Stimulated activated CD8-positive, alpha-beta memory T cell treated with anti-CD3 and anti-CD28 coated beads, Interleukin-15, amount 100 ng/mL, for 48 hours (primary cell): ENCODE results near the gene TBXA2R.

Source experiments
- DNase-seq, 2 donors: peaks; one replicate each; pipeline ENCODE4 v3.0.0-alpha.2; 2020; ENCODE audit warnings: low read depth in 2 of 2

Gene TBXA2R

DNA sequence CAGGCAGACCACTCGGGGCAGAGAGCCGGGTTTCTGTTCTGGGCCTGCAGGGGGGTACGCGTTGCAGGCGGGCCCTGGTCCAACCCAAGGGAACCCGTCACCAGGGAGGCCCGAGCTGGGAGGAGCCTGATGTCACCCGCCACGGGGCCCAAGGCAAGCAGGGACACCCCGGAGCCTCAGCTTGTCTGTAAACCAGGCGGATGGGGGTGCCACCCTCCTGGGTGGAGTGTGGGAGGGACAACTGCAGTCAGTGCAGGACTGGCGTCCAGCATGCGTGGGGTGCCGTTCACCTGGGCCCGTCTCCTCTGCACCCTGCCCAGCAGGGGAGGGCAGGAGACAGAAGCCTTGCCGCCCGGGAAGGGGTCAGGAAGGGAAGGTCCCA, 12.9 kb upstream of the TBXA2R start:
- DNase-seq = no peak

DNA sequence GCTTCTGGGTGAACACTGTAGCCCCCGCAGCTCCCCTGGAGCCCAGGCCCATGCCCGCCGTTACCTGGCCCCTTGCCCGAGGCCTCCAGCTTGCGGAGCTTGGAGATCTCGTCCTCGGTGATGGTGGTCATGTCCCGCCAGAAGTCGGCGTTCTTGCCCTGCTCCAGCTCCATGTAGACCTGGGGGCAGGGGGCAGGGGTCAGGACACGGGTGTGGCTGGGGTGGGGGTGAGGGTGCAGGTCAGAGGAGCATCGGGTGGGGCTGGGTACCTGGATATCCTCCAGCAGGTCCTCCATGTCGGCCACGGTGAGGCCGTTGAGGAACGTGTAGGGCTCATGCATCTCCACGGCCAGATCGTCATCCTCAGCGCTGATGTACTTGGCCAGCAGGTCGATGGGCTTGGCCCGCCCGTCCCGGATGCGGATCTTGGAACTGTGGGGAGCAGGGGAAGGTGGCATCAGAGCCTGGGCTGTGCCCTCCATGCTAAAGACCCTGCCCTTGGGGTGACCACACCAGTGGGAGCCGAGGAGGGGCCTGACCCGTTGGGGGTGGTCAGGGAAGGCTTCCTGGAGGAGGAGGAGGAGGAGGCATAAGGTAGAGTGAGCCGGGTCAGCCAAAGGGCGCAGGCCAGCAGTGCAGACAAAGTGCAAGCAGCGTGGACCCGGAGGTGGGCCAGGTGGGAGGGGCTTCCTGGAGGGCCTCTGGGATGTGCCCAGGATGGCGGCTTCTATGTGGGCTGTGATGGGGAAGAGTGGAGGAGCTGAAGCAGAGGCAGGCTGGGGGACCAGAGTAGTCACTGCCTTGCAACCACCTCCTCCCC, 12.3 kb upstream of the TBXA2R start:
- DNase-seq = no peak

DNA sequence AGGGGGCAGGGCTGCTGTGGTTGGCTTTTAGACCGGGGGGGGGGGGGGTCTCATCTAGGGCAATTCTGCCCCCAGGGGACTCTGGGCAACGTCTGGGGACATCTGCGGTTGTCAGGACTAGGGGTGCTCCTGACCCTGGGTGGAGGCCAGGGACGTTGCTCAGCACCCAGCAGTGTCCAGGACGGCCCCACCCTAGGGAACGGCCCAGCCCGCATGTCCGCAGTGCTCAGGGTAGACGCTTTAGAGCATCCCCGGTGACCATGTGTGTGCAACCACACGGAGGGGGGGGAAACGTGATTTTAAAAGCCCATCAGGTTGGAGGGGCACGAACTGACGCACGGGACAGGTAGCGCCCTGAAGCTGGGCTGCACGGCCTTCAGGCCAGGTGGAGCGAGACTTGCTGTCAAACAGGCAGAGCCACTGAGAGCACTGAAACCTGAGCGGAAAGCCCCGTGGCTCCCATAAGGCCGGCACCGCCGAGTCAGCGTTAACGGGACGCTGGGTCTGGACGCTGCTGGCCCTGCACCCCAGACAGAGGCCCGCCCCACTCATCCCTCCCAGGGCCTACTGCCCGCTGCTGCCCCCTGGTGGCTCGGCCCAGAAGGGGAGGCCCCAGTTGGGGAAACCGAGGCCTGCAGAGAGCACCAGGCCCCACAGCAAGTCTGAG, 11.6 kb upstream of the TBXA2R start:
- DNase-seq = peak; percentile 21 to 27

DNA sequence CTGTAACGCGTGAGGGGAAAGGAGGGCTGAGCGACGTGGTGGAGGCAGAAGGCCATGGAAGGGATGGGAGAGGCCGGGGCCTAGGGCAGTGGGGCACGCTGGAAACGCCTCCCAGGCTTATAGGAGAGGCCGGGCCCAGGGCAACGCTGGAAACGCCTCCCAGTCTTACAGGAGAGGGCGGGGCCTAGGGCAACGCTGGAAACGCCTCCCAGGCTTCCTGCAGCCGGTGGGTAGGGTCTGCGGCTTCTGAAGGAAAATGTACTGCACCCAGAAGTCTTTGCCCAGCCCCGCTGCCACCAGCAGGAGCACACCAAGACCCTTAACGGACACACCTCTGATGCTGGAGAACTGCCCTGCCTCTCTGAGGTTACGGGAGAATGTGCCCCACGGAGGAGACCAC, 10.8 kb upstream of the TBXA2R start:
- no peak for DNase-seq

DNA sequence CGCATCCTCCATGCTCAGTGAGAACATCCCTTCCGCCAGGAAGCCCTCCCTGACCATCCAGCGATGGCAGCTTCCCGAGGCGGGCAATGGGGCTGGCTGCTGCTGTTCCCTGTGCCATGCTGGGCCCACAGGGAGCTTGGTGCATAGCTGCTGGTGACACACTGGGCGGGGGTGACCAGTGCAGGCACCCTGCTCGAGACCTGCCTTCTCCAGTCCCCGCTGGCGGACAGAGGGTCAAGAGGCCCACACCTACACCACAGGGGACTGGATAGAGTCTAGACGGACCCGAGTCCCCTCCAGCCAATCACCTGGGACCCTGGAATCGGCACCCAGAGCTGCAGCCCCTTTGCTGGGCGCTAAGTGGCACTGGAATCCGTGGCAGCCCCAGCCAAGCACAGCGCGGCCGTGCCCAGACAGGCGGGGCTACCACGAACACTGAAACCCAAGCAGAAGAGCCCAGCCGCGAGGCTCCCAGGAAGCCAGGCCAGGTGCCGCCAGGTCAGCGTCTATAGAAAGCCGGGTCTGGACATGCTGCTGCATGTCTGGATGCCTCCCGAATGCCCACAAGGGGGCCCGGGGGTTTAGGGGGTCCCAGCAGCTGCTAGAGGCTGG, 9.0 kb upstream of the TBXA2R start:
- DNase-seq = no peak

DNA sequence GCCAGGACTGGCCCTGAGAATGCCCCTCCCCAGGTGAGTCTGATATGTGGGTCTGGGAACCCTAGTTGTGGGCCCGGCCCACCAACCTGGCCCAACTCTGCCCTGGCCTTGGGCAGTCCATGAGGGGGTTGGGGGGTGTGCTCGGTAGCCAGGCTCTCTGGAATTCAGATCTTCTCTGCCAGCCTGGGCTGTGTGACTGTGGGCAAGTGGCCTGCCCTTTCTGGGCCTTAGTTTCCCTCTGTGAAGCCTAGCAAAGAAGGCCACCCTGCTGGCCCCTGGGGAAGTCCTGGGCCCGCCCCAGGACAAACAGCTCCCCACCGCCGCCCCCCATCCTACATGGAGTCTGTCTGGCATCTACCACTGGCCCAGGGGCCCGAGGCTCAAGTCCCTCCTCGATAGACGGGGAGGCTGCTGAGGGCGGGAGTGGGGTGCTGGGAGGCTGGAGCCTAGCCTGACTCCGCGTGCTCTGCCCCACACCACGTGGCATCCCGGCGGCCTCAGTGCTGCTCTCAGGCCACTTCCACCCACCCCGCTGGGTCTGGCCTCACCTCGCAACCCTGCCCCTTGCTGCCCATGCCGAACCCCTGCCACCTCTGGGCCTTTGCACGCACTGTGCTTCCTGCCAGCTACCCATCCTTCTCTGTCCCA, 8.3 kb upstream of the TBXA2R start:
- DNase-seq = no peak

DNA sequence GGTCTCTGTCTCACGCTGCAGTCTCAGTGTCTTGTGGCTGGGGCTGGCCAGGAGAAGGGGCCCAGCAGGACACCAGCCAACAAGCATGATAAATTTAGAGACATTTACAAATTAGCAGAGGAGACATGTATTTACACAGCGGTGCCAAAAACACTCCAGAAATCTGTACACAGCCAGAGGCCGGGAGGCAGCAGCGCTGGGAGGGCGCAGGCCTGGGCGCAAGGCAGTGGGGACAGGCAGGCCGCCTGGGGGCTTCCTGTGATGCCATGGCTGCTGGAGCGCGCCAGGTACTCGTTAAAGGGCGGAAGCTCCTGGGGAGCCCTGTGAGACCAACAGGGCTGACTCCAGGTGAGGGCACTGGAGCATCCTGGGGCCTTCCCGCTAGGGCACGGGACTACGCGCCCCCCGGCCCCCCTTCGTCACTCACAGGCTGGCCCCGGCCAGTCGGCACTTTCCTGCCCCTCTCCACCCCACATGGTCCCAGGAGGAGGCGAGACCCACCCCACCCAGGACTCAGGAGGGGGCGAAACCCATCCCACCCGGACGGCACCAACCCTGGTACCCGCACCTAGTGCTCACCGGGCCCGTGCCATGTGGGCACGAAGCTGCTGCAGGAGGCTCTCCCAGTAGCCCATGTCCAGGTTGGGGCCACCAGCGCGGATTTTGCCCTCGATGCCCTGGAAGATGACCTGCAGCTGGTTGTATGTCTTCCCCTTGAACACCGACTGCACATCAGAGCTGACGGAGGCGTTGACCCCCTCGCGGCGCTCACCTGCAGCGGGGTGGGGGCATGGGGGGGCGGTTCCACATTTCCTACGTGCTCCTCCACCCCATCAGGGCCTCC, 7.4 kb upstream of the TBXA2R start:
- DNase-seq = no peak

DNA sequence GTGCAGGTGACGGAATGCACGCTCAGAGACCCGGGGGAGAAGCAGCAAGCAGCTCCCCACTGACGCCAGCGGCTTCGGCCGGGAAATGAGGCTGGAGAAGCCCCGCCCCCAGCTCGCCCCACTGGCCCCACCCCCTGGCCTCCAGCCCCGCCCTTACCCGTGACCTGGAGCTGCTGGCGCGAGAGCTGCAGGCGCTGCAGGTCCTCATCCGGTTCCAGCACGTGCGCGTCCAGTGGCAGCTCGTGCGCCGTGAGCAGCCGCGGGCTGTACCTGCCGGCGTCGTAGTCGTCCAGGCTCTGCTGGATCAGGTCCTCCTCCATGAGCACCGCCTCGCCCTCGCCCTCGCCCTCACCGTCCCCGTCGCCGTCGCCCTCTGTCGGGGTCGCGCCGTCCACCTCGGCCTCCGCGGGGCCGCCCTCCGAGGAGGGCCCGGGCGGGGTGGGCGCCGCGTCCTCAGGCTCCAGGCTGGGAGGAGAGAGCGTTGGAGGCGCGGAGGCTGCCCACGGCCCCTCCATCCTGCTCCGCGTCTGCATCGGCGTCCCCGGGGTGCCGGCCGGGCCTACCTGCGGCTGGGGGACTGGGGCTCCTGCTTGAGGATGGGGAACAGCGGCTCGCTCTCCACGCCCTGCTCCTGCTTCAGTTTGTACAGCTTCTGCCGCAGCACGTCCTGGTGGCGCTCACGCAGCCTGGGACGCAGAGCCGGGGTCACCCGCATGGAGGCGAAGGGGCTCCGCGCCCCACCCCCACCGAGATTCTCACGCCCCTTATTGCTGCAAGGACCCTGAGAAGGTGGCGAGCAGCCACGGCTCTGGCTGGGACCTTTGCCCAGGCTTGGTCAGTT, 6.4 kb upstream of the TBXA2R start:
- no peak for DNase-seq

DNA sequence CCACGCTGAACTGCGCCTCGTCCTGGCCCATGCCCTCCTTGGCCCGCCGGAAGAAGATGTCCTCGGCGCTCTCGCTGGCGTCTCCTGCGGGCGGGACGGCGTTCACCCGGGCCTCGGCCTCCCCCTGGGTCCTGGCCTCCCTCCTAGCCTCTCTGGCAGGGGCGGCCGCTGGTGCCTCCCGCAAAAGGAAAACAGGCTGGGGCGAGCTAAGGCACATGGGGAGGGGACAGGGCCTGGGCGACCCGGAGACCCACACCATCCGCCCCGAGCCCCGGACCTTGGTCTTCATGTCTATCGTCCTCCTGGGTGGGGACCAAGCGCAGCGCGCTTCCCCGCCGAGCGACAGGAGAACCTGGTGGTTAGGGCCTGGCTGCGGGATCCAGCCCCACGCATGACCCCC, 5.7 kb upstream of the TBXA2R start:
- DNase-seq = no peak

DNA sequence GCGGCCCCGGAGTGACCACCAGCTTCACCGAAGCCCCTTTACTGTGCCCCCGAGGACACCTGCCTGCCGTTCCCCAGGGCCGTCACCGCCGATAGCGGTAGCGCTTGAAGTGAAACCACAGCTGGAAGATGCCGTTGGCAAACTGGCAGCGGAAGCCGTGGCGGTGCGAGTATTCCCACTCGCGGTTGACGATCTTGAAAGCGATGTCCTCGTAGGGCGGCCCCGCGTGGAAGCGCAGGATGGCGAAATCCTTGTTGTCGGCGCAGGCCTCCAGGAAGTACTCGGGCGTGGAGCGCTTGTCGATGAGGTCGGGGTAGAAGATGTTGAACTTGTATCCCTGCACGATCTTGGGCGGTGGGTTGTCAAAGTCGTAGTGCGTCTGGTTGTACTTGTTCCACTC, 5.2 kb upstream of the TBXA2R start:
- DNase-seq = no peak

DNA sequence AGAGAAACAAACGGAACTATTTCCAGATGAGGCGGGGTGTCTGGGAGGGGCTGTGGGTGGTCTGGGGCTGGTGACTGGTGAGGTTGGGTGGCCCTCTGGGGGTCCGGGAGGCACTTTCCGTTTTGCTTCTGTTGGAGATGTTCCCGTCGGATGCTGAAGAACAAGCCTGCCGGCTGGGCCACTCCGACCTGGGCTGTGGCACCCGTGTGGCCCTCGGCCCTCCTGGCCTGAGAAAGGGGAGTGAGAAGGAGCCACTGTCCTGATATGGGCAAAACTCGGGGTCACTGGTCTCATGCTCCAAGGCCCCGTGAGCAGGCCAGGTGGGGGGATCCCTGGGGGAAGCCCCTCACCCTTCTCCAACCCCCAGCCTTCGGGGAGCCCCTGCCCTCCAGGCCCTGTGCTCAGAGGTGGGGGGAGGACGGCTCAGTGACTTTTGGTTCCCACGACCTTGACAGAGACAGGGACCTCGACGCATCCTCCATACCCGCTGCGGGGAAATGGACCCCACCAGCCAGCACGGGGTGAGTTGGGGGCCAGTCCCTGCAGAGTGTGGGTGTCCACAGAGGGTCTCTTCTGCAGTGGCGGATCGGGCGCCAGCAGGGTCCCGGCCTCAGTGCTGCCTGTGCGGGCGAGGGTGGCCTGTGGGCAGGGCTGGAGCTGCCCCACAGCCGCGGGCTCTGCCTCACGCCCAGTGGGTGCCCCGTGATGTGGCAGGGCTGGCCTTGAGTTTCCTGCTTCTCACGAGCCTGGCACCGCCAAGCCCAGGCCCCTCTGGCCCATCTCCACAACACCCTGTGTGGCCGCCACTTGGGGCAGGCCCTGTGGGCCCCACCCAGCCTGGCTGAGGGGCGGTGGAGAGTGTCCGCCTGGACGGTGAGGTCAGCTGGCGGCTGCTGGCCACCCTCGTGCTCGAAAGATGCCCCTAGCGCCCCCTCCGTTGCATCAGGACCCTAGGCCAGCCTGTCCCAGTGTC, 4.4 kb upstream of the TBXA2R start:
- no peak for DNase-seq

DNA sequence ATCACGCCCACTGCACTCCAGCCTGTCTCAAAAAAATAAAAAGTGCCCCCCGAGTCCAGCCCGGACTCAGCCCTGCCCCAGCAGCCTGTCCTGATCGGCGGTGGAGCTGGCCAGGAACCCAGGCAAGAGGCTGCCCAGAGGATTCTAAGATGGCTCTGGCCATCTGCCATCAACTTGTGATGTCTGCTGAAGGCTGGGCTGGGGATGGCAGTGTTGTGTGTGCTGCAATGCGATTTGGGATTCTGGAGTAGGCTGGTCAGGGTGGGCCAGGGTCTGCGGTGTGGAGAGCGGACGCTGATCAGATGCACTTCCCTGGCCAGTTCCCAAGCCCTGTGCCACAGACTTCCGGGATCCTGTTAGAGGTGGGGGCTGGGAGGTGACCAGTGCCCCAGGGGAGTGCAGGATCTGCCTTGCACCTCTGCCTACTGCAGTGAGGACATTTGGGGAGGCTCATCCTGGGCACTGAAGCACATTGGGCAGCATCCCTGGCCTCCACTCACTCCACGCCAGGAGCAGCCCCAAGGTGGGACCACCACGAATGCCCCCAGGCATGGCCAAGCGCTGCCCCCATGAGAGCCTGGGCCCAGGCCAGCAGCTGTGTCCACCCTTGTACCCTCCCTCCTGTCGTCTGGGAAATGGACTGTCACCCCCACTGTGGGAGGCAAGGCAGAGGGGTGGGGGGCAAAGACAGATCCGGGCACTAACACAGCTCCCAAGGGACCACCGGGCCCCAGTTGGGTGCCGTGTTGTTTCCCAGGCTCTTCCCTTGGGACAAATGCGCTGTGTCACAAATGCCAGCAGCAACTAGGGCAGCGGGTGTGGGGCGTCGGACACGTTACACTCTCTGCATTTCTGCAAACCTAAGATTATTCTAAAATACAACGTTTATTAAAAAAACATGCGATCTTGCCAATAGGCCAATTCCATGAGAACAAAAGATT, 3.4 kb upstream of the TBXA2R start:
- no peak for DNase-seq

DNA sequence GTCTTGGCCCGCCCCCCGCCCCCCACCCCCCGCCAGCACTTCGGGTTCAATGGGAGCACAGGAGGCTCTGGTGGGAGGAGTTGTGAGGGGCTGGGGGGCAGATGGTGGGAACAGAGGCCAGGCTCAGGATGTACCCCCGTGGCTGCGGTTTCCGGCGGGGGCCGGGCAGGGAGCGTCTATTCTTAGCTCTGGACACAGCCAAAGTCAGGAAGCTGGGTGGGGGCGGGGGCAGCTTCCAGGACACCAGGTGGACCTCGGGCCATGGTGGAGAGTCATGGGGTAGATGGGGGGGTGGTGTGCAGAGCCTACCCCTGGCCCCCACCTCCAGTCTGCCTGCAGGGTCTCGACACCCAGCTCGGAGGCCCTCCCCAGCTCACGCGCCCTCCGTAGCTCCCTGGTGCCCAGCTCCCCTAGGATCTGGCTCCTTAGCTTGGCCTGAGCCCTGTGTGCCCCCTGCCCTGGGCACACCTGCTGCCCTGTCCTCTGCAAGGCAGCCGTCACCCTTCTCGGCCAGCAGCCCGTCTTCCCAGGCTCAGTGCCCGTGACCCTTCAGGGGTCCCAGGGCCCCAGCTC, 2.2 kb upstream of the TBXA2R start:
- DNase-seq = no peak

DNA sequence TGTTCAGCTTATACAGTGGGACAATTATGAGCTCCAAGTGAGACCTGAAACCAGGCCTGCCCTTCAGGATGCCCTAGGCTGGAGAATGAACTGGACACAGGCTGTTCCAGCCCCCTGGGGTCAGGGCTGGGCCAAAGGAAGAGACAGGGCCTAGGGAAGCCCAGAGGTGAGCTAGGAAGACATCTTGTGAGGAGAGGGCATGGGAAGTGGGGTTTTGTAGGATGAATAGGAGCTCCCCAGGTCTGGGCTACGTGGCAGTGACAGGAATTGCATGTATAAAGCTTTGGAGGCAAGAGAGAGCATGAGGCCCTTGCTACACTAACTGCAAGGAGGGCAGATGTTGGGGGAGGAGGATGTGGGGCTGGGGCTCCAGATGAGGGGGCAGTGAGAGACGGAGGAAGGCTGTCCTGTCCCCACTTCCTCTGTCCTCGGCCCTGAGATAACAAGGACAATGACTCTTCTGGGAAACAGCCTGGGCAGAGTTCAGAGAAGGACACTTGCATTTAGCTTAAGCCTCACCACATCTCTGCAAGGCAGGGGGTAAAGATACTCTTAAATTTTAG, 1.5 kb upstream of the TBXA2R start:
- no peak for DNase-seq

DNA sequence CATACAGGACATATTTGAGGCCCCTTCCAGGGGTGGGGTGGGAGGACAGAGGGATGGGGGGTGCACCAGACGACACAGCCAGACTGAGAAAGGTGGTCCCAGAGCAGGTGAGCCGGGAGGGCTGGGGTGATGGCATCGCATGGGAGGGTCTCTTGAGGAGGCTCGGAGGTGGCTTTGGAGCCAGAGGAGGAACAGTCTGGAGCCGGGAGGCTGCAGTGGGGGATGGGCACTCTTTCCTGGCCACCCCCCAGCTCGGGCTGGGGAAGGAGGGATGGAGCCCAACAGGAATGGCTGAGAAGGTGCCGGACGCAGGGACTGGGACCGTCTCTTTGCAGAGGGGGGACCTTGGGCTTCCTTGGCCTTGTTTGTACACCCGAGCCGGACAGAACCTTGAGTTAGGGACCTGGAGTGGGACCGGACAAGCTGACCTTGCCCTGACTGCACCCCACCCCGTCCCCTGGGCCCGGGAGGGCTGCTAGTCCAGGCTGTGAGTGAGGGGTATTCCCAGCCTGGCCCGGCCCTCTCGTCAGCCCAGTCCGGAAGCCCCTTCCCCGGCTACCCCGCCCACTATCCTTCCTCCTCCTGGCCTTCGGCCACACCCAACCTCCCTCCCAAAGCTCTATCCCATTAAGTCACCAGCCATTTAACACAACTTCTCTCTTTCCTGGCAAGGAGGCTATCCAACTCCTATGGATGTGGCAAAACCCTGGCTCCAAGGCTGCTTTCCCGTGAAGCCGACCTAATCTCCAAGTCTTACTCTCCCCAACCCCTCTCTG, 816 bp upstream of the TBXA2R start:
- no peak for DNase-seq

DNA sequence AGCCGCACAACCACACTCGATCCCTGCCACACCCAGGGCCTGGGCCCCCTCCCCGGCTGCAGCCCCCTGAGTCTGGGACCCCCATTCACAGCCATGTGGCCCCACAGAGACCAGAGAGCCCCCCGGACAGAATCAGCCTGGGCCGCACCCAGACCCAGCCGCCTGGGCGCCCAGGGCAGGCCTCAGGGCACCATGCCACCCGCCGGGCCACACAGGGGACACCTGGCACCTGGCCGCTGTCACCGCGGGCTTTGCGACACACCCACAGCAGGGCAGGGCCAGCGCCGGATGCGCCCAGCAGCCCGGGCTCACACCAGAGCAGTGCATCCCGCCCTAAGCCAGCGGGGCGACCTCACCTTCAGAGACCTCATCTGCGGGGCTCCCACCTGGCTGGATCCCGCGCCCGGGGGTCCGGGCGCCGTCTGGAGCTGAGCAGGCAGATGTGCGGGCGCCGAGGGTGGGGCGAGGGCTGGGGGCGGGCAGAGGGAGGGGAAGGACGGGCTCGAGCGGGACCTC, 443 bp downstream of the TBXA2R start:
- DNase-seq = no peak

DNA sequence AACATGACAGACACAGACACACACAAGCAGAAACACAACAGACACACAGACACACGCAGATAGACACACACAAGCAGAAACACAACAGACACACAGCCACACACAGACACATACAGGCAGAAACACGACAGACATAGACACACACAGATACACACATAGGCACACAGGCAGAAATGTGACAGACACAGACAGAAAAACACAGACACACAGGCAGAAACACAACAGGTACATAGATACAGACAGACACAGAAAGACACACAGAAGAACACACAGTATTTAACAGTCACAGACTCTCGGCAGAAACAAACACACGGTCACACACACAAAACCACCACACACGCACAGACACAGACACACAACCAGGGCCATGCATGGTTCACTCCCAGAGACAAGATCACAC, 905 bp downstream of the TBXA2R start:
- no peak for DNase-seq
